ENCODE measurements around the gene CCDC97. TPM values are rescaled to one million over a fixed set of nuclear protein-coding genes. Genes with fewer than 3 reads are reported as not detected.

The CCDC97 gene
- total and polyA plus RNA-seq, 2 of the 8 experiments (the other 6 are each of a cell fraction or from before 2014, with no cell fraction given): 19.8 to 27.1 TPM

DNA sequence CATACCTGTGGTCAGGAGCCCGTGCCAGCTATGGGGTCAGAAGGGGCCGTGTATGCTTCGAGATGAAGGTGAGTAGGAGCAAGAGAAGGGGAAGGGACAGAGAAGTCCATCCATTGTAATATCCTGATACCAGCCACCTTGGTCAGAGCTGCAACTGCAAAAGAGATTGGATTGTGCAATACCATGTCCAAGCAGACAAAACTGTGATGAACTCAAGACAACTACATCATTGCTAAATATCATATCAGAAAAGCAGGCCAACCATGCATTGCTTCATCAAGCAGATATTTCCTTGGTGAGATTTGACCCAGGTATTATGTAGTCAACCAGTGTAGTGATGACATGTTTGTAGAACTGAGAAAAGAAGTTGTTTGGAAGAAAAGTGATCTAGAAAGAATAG lies 33.7 kb upstream of the CCDC97 start:
- no peak overlapping the region for H4K91ac ChIP-seq (replicated peaks; ENCODE audit: insufficient read length, low read length)
- H3K9me3 ChIP-seq (ENCODE audit: insufficient read depth in 2 of 2, low read depth in 1 of 2, low read length in 1 of 2): no peaks in the 10 kb centered on the region
- H4K8ac ChIP-seq (ENCODE audit: extremely low read depth, insufficient read depth, low read length): no peak overlapping the region
- peaks cover 78 to 99% (median 94%) of the 10 kb centered on the region in 4 experiments for H3K36me3 ChIP-seq (ENCODE audit: control insufficient read depth in 2 of 4, insufficient read depth in 4 of 4, low read length in 3 of 4)
- no peak overlapping the region for H3K9ac ChIP-seq (replicated peaks in 1 of 4; ENCODE audit: extremely low read depth in 1 of 4, low read depth in 3 of 4, low read length in 3 of 4)
- H3K23ac ChIP-seq (ENCODE audit: insufficient read length): no peak overlapping the region
- H3K79me2 ChIP-seq (ENCODE audit: control insufficient read depth in 1 of 2, insufficient read depth in 2 of 2, low read length in 2 of 2): peaks cover 2 to 3% of the 10 kb centered on the region in 2 experiments; a peak in 1 of 4 replicates
- H2BK15ac ChIP-seq (ENCODE audit: low read length): no peak overlapping the region
- H3K4me3 ChIP-seq (ENCODE audit: extremely low read depth in 1 of 4, insufficient read depth in 2 of 4, low read depth in 3 of 4, low read length in 4 of 4): no peak overlapping the region
- H4K20me1 ChIP-seq (replicated peaks in 1 of 2; ENCODE audit: control insufficient read depth in 1 of 2, insufficient read depth in 2 of 2, low read length in 2 of 2): peaks cover 11 to 21% of the 10 kb centered on the region in 2 experiments
- H3K14ac ChIP-seq (ENCODE audit: insufficient read length): no peak overlapping the region
- H2BK120ac ChIP-seq (replicated peaks; ENCODE audit: low read depth, low read length): no peak overlapping the region
- no peaks in the 10 kb centered on the region for H3K27me3 ChIP-seq (replicated peaks in 1 of 4; ENCODE audit: control insufficient read depth in 3 of 4, extremely low read depth in 1 of 4, insufficient read depth in 3 of 4, low read length in 3 of 4)
- H3K79me1 ChIP-seq (ENCODE audit: low read depth, low read length): peaks cover 4% of the 10 kb centered on the region; the same call in 1 of the 2 replicates
- no peak overlapping the region for H3K18ac ChIP-seq (ENCODE audit: extremely low read depth, low read length)
- H3K27ac ChIP-seq (ENCODE audit: low read depth, low read length): no peak overlapping the region
- ChIA-PET POLR2A (ENCODE audit: partially characterized antibody) (interaction anchor here (0.7 to 38.6 kb wide), 3 partner anchors 10 to 27 kb away, joined by 4 to 579 read pairs (median 7); partner anchors contain the start of gene CCDC97), CTCF (ENCODE audit: partially characterized antibody) (interaction anchor here (1.3 kb wide), 1 partner anchor 32 kb away, joined by 4 read pairs; no protein-coding TSS in a partner anchor)
- H2BK12ac ChIP-seq (ENCODE audit: low read depth, low read length): no peak overlapping the region
- H3K56ac ChIP-seq (replicated peaks; ENCODE audit: insufficient read length, low read depth, low read length): no peak overlapping the region
- no peak overlapping the region for H2BK5ac ChIP-seq (ENCODE audit: low read depth, low read length)
- H3K4ac ChIP-seq (replicated peaks; ENCODE audit: insufficient read length, low read depth, low read length): no peak overlapping the region
- no peaks in the 10 kb centered on the region for H3K23me2 ChIP-seq (ENCODE audit: low read depth, low read length)
- no peak for TF ChIP-seq TEAD4 (IDR thresholded peaks at IDR 0.05; ENCODE audit: low read depth, low read length)
- peak; percentile 35; the same call in 1 of the 2 replicates for TF ChIP-seq CEBPB (IDR thresholded peaks at IDR 0.05; ENCODE audit: low read depth, low read length)
- peak in 1 of 2 experiments; percentile 24; a peak in 1 of 3 replicates for TF ChIP-seq POLR2A (IDR thresholded peaks at IDR 0.05; ENCODE audit: control extremely low read depth in 1 of 2, low read depth in 2 of 2, low read length in 2 of 2)
- no peak for TF ChIP-seq BRCA1 (IDR thresholded peaks at IDR 0.05; ENCODE audit: low read depth, low read length)
- H2BK20ac ChIP-seq (ENCODE audit: low read length): no peak overlapping the region
- WGBS, 2 experiments (ENCODE audit: extremely low coverage in 1 of 2, insufficient coverage in 1 of 2, insufficient read length in 1 of 2, insufficient replicate concordance in 2 of 2, low coverage in 1 of 2, low lambda C conversion rate in 2 of 2, missing lambda C conversion rate in 1 of 2): 87% methylated on average over 3 of the region's 3 CpGs; no CpG with 5 or more reads in 1 of the 2 experiments
- H4K5ac ChIP-seq (ENCODE audit: insufficient read length, low read depth, low read length): no peak overlapping the region
- H3K4me1 ChIP-seq (replicated peaks in 1 of 4; ENCODE audit: control insufficient read depth in 3 of 4, insufficient read depth in 4 of 4, low read length in 3 of 4): no peaks in the 10 kb centered on the region
- no peak for DNase-seq (ENCODE audit: low read depth in 1 of 2, low spot score in 2 of 2)
- no peak overlapping the region for H3K4me2 ChIP-seq (ENCODE audit: insufficient read depth in 1 of 2, low read depth in 2 of 2, low read length in 2 of 2)
- no peak for FAIRE-seq
- no peak overlapping the region for H2AFZ ChIP-seq (ENCODE audit: low read length)
- no peak overlapping the region for H2AK5ac ChIP-seq (ENCODE audit: low read depth, low read length)

Measured in H1 (cell line).